ENCODE measurements around the gene NLK. TPM values are rescaled to one million over a fixed set of nuclear protein-coding genes. Genes with fewer than 3 reads are reported as not detected.

Gene NLK
- total and polyA plus RNA-seq, 10 of the 15 experiments (the other 5 are each of a cell fraction or from before 2014, with no cell fraction given) = 5.0 to 22.9 (median 15.0) TPM

DNA sequence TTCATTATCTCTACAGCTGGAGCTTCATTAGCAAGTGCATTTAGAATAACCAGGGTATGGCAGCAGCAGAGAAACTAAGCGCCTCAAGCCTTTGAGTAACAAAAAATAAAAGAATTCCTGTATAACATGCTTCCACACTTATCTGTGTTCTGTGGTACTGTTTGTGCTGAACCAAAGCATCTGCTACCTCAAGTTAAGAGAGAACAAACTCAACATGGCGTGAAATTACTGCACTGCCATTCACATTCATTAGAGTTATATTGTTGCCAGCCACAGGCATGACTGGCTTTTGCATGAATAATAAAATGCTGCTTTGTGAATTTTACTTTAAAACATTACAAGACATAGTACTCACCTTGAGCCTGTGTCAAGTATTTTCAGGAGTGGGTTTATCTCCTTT, 76.6 kb downstream of the NLK start:
- ChIA-PET SMC1A (ENCODE audit: uncharacterized antibody, unreplicated experiment) (interaction anchor here (1.1 kb wide), 1 partner anchor 18 kb away, joined by 3 read pairs; no protein-coding TSS in a partner anchor), RAD21 (ENCODE audit: unreplicated experiment) (no interaction called here), POLR2A (no interaction called here), CTCF (interaction anchor here (0.9 kb wide), 1 partner anchor 61 kb away, joined by 3 read pairs; no protein-coding TSS in a partner anchor)
- 100% methylated on average over 2 of the region's 2 CpGs for WGBS (ENCODE audit: insufficient coverage, insufficient replicate concordance, low lambda C conversion rate, missing lambda C conversion rate)
- Histone ChIP-seq H3K9ac (ENCODE audit: control insufficient read depth, insufficient read depth, low read length) (no peak overlapping the region), H3K36me3 (ENCODE audit: control insufficient read depth in 2 of 2, insufficient read depth in 2 of 2, low read length in 1 of 2) (0 out of 4 replicates have a peak, but pooled peaks cover 0 to 3% of the 10 kb centered on the region in 2 experiments), H3K27me3 (replicated peaks in 1 of 2; ENCODE audit: control insufficient read depth in 2 of 2, insufficient read depth in 2 of 2, low read length in 1 of 2) (no peaks in the 10 kb centered on the region), H3K9me3 (replicated peaks; ENCODE audit: control insufficient read depth, insufficient read depth, low read length) (no peaks in the 10 kb centered on the region; the same call in 1 of the 3 replicates), H4K20me1 (ENCODE audit: control insufficient read depth, insufficient read depth) (no peaks in the 10 kb centered on the region), H3K4me1 (ENCODE audit: control insufficient read depth, insufficient read depth, low read length) (peaks cover 8% of the 10 kb centered on the region), H3K79me2 (ENCODE audit: control insufficient read depth, insufficient read depth, low read length) (no peaks in the 10 kb centered on the region), H3K4me3 (no peak overlapping the region), H2AFZ (ENCODE audit: control insufficient read depth, low read depth, low read length) (0 out of 2 replicates have a peak overlapping the region, but pooled peaks have one; percentile 49), H3K4me2 (ENCODE audit: control insufficient read depth, insufficient read depth) (no peak overlapping the region), H3K27ac (ENCODE audit: control insufficient read depth, insufficient read depth) (0 out of 2 replicates have a peak overlapping the region, but pooled peaks have one; percentile 6)
- intact Hi-C loops (cut with micrococcal nuclease; ENCODE audit: unreplicated experiment) = loop anchor here (5.0 kb wide), 1 partner anchor 72 kb away; no protein-coding TSS in a partner anchor
- in situ Hi-C loops (cut with MboI) = no loop called here
- FAIRE-seq (no peak), ATAC-seq (no peak), DNase-seq (ENCODE audit: low read depth, low spot score) (no peak)
- BruUV-seq (replicated peaks) = no TSS peak
- TF ChIP-seq RFX5 (IDR thresholded peaks at IDR 0.05; ENCODE audit: low read depth, low read length) (no peak), SPI1 (IDR thresholded peaks at IDR 0.05; ENCODE audit: borderline replicate concordance, insufficient read depth, low read depth, low read length) (no peak), POLR2AphosphoS2 (IDR thresholded peaks at IDR 0.05; ENCODE audit: low read depth, low read length) (no peak), ZZZ3 (IDR thresholded peaks at IDR 0.05; ENCODE audit: control insufficient read depth, insufficient read length, low read depth) (no peak), FOS (IDR thresholded peaks at IDR 0.05; ENCODE audit: borderline replicate concordance, extremely low read depth, insufficient read length) (no peak), SUZ12 (IDR thresholded peaks at IDR 0.05; ENCODE audit: unreplicated experiment) (no peak), FOXK2 (IDR thresholded peaks at IDR 0.05) (no peak)
- TF ChIP-seq, protein P1, sequence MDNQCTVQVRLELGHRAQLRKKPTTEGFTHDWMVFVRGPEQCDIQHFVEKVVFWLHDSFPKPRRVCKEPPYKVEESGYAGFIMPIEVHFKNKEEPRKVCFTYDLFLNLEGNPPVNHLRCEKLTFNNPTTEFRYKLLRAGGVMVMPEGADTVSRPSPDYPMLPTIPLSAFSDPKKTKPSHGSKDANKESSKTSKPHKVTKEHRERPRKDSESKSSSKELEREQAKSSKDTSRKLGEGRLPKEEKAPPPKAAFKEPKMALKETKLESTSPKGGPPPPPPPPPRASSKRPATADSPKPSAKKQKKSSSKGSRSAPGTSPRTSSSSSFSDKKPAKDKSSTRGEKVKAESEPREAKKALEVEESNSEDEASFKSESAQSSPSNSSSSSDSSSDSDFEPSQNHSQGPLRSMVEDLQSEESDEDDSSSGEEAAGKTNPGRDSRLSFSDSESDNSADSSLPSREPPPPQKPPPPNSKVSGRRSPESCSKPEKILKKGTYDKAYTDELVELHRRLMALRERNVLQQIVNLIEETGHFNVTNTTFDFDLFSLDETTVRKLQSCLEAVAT (IDR thresholded peaks at IDR 0.05) = no peak
- TF ChIP-seq, protein P2, sequence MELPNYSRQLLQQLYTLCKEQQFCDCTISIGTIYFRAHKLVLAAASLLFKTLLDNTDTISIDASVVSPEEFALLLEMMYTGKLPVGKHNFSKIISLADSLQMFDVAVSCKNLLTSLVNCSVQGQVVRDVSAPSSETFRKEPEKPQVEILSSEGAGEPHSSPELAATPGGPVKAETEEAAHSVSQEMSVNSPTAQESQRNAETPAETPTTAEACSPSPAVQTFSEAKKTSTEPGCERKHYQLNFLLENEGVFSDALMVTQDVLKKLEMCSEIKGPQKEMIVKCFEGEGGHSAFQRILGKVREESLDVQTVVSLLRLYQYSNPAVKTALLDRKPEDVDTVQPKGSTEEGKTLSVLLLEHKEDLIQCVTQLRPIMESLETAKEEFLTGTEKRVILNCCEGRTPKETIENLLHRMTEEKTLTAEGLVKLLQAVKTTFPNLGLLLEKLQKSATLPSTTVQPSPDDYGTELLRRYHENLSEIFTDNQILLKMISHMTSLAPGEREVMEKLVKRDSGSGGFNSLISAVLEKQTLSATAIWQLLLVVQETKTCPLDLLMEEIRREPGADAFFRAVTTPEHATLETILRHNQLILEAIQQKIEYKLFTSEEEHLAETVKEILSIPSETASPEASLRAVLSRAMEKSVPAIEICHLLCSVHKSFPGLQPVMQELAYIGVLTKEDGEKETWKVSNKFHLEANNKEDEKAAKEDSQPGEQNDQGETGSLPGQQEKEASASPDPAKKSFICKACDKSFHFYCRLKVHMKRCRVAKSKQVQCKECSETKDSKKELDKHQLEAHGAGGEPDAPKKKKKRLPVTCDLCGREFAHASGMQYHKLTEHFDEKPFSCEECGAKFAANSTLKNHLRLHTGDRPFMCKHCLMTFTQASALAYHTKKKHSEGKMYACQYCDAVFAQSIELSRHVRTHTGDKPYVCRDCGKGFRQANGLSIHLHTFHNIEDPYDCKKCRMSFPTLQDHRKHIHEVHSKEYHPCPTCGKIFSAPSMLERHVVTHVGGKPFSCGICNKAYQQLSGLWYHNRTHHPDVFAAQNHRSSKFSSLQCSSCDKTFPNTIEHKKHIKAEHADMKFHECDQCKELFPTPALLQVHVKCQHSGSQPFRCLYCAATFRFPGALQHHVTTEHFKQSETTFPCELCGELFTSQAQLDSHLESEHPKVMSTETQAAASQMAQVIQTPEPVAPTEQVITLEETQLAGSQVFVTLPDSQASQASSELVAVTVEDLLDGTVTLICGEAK (IDR thresholded peaks at IDR 0.05; ENCODE audit: borderline replicate concordance) = no peak
- TF ChIP-seq, protein P3, sequence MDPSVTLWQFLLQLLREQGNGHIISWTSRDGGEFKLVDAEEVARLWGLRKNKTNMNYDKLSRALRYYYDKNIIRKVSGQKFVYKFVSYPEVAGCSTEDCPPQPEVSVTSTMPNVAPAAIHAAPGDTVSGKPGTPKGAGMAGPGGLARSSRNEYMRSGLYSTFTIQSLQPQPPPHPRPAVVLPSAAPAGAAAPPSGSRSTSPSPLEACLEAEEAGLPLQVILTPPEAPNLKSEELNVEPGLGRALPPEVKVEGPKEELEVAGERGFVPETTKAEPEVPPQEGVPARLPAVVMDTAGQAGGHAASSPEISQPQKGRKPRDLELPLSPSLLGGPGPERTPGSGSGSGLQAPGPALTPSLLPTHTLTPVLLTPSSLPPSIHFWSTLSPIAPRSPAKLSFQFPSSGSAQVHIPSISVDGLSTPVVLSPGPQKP (IDR thresholded peaks at IDR 0.05; ENCODE audit: low read depth, low read length) = no peak
- TF ChIP-seq, protein P4, sequence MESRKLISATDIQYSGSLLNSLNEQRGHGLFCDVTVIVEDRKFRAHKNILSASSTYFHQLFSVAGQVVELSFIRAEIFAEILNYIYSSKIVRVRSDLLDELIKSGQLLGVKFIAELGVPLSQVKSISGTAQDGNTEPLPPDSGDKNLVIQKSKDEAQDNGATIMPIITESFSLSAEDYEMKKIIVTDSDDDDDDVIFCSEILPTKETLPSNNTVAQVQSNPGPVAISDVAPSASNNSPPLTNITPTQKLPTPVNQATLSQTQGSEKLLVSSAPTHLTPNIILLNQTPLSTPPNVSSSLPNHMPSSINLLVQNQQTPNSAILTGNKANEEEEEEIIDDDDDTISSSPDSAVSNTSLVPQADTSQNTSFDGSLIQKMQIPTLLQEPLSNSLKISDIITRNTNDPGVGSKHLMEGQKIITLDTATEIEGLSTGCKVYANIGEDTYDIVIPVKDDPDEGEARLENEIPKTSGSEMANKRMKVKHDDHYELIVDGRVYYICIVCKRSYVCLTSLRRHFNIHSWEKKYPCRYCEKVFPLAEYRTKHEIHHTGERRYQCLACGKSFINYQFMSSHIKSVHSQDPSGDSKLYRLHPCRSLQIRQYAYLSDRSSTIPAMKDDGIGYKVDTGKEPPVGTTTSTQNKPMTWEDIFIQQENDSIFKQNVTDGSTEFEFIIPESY (IDR thresholded peaks at IDR 0.05) = no peak
- TF ChIP-seq, protein P5, sequence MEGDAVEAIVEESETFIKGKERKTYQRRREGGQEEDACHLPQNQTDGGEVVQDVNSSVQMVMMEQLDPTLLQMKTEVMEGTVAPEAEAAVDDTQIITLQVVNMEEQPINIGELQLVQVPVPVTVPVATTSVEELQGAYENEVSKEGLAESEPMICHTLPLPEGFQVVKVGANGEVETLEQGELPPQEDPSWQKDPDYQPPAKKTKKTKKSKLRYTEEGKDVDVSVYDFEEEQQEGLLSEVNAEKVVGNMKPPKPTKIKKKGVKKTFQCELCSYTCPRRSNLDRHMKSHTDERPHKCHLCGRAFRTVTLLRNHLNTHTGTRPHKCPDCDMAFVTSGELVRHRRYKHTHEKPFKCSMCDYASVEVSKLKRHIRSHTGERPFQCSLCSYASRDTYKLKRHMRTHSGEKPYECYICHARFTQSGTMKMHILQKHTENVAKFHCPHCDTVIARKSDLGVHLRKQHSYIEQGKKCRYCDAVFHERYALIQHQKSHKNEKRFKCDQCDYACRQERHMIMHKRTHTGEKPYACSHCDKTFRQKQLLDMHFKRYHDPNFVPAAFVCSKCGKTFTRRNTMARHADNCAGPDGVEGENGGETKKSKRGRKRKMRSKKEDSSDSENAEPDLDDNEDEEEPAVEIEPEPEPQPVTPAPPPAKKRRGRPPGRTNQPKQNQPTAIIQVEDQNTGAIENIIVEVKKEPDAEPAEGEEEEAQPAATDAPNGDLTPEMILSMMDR (IDR thresholded peaks at IDR 0.05 in 2 of 3, conservative IDR thresholded peaks at IDR 0.05 in 1 of 3; ENCODE audit: control insufficient read depth in 2 of 3, extremely low read depth in 1 of 3, insufficient read depth in 1 of 3, low read depth in 3 of 3, low read length in 3 of 3) = no peak

All from GM12878 (cell line).